WTC11 (cell line): ENCODE data around the gene TNFRSF1B.

Experiments
- CREM ChIP-seq: sonication (generic); formaldehyde crosslinking; IDR thresholded peaks from 2 replicates; pipeline ENCODE4 v1.8.1; 2022; ENCODE audit warnings: mild to moderate bottlenecking, missing genetic modification reagents, moderate library complexity
- FOXJ3 ChIP-seq: sonication (generic); formaldehyde crosslinking; IDR thresholded peaks from 2 replicates; pipeline ENCODE4 v1.9.0; 2021; ENCODE audit warnings: missing genetic modification reagents, mild to moderate bottlenecking, borderline replicate concordance
- GRHL2 ChIP-seq: fragments of 250-450 bp; sonication (Bioruptor Pico); IDR thresholded peaks from 2 replicates; pipeline ENCODE4 v1.8.0; 2022; ENCODE audit warnings: mild to moderate bottlenecking, moderate library complexity; ENCODE audit not compliant: insufficient replicate concordance, severe bottlenecking
- IRF2 ChIP-seq: sonication (generic); formaldehyde crosslinking; IDR thresholded peaks from 2 replicates; pipeline ENCODE4 v1.8.0; 2022; ENCODE audit warnings: low read depth, missing genetic modification reagents, borderline replicate concordance
- NFYB ChIP-seq: sonication (generic); formaldehyde crosslinking; conservative IDR thresholded peaks from 2 replicates; pipeline ENCODE4 v1.8.0; 2022; ENCODE audit warnings: low read depth, missing genetic modification reagents
- NR2C2 ChIP-seq: sonication (generic); formaldehyde crosslinking; IDR thresholded peaks from 2 replicates; pipeline ENCODE4 v1.8.0; 2022; ENCODE audit warnings: mild to moderate bottlenecking, missing genetic modification reagents
- TEAD4 ChIP-seq: sonication (generic); formaldehyde crosslinking; IDR thresholded peaks from 2 replicates; pipeline ENCODE4 v1.8.0; 2022; ENCODE audit warnings: mild to moderate bottlenecking, missing genetic modification reagents
- ZNF396 ChIP-seq: fragments of 250-450 bp; sonication (Bioruptor Pico); IDR thresholded peaks from 2 replicates; pipeline ENCODE4 v1.8.0; 2021; ENCODE audit warnings: mild to moderate bottlenecking, moderate library complexity, borderline replicate concordance
- TF ChIP-seq, protein P1 (sequence below): fragments of 200-600 bp; IDR thresholded peaks from 2 replicates; pipeline ENCODE4 v1.8.0; 2022; ENCODE audit warnings: antibody characterized with exemption
- TF ChIP-seq, protein P2 (sequence below): fragments of 250-450 bp; sonication (Bioruptor Pico); IDR thresholded peaks from 2 replicates; pipeline ENCODE4 v1.9.0; 2021; ENCODE audit warnings: mild to moderate bottlenecking, borderline replicate concordance
- TF ChIP-seq, protein P3 (sequence below): sonication (generic); formaldehyde crosslinking; IDR thresholded peaks from 2 replicates; pipeline ENCODE4 v1.8.1; 2023; ENCODE audit warnings: mild to moderate bottlenecking, missing genetic modification reagents
- TF ChIP-seq, protein P4 (sequence below): fragments of 250-450 bp; sonication (Bioruptor Pico); IDR thresholded peaks from 2 replicates; pipeline ENCODE4 v1.9.0; 2021; ENCODE audit warnings: mild to moderate bottlenecking
- TF ChIP-seq, protein P5 (sequence below): fragments of 250-450 bp; sonication (Bioruptor Pico); IDR thresholded peaks from 2 replicates; pipeline ENCODE4 v2.1.2; 2022; ENCODE audit warnings: mild to moderate bottlenecking, moderate library complexity
- TF ChIP-seq, protein P6 (sequence below): sonication (generic); formaldehyde crosslinking; IDR thresholded peaks from 2 replicates; pipeline ENCODE4 v1.8.1; 2022; ENCODE audit warnings: low read depth, missing genetic modification reagents, borderline replicate concordance

DNA sequence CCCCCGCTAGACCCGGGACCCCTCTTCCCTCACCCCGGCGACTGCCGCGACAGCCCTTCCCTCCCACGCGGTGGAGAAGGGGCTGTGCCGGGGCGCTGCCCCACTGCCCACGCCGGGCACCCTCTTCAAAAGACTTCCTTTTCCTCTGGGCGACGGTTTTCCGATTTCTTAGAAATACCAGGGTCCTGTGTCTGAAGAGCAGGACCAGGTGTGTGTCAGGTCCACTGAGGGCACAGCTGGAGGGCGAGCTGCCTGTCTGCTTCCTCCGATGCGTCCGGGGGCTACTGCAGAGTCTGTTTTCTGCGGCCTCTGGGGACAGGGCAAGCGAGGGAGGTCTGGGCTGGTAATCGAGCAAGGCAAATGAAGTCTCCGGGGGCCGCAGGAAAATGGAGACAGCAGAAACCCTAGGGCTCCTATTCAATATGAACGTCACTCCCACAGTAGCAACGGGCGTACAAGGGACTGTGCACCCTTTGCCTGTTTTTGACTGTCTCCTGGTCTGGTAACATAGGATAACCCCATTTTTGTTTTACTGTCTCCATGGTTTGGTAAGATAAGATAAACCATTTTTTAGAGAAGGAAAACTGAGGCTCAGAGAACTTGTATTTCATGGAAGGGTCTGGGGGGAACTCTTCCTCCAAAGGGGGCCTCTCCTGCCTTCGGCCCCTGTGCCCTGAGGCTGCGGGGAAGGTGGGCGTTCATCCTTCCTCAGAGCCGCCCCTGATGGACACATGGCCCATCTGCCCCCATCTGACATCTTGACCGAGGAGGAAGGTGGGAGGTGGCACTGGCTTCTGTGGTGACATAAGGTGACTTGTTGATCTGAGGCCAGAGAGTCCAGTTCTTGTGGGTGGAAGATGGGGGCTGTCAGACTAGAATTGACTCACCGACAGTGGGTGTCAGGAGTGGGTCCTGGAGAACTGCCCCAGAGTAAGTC is 970 bp downstream of the TNFRSF1B start:
- TF ChIP-seq, protein P1, sequence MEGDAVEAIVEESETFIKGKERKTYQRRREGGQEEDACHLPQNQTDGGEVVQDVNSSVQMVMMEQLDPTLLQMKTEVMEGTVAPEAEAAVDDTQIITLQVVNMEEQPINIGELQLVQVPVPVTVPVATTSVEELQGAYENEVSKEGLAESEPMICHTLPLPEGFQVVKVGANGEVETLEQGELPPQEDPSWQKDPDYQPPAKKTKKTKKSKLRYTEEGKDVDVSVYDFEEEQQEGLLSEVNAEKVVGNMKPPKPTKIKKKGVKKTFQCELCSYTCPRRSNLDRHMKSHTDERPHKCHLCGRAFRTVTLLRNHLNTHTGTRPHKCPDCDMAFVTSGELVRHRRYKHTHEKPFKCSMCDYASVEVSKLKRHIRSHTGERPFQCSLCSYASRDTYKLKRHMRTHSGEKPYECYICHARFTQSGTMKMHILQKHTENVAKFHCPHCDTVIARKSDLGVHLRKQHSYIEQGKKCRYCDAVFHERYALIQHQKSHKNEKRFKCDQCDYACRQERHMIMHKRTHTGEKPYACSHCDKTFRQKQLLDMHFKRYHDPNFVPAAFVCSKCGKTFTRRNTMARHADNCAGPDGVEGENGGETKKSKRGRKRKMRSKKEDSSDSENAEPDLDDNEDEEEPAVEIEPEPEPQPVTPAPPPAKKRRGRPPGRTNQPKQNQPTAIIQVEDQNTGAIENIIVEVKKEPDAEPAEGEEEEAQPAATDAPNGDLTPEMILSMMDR = no peak
- TF ChIP-seq IRF2 (CRISPR knock-in tag) (no peak), TEAD4 (no peak), FOXJ3 (CRISPR knock-in tag) (no peak), NFYB (CRISPR knock-in tag) (no peak), CREM (CRISPR knock-in tag) (no peak), ZNF396 (CRISPR knock-in tag) (no peak), GRHL2 (CRISPR knock-in tag) (no peak), NR2C2 (no peak)
- TF ChIP-seq, protein P2, sequence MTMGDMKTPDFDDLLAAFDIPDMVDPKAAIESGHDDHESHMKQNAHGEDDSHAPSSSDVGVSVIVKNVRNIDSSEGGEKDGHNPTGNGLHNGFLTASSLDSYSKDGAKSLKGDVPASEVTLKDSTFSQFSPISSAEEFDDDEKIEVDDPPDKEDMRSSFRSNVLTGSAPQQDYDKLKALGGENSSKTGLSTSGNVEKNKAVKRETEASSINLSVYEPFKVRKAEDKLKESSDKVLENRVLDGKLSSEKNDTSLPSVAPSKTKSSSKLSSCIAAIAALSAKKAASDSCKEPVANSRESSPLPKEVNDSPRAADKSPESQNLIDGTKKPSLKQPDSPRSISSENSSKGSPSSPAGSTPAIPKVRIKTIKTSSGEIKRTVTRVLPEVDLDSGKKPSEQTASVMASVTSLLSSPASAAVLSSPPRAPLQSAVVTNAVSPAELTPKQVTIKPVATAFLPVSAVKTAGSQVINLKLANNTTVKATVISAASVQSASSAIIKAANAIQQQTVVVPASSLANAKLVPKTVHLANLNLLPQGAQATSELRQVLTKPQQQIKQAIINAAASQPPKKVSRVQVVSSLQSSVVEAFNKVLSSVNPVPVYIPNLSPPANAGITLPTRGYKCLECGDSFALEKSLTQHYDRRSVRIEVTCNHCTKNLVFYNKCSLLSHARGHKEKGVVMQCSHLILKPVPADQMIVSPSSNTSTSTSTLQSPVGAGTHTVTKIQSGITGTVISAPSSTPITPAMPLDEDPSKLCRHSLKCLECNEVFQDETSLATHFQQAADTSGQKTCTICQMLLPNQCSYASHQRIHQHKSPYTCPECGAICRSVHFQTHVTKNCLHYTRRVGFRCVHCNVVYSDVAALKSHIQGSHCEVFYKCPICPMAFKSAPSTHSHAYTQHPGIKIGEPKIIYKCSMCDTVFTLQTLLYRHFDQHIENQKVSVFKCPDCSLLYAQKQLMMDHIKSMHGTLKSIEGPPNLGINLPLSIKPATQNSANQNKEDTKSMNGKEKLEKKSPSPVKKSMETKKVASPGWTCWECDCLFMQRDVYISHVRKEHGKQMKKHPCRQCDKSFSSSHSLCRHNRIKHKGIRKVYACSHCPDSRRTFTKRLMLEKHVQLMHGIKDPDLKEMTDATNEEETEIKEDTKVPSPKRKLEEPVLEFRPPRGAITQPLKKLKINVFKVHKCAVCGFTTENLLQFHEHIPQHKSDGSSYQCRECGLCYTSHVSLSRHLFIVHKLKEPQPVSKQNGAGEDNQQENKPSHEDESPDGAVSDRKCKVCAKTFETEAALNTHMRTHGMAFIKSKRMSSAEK (CRISPR knock-in tag) = no peak
- TF ChIP-seq, protein P3, sequence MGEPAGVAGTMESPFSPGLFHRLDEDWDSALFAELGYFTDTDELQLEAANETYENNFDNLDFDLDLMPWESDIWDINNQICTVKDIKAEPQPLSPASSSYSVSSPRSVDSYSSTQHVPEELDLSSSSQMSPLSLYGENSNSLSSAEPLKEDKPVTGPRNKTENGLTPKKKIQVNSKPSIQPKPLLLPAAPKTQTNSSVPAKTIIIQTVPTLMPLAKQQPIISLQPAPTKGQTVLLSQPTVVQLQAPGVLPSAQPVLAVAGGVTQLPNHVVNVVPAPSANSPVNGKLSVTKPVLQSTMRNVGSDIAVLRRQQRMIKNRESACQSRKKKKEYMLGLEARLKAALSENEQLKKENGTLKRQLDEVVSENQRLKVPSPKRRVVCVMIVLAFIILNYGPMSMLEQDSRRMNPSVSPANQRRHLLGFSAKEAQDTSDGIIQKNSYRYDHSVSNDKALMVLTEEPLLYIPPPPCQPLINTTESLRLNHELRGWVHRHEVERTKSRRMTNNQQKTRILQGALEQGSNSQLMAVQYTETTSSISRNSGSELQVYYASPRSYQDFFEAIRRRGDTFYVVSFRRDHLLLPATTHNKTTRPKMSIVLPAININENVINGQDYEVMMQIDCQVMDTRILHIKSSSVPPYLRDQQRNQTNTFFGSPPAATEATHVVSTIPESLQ (CRISPR knock-in tag) = no peak
- TF ChIP-seq, protein P4, sequence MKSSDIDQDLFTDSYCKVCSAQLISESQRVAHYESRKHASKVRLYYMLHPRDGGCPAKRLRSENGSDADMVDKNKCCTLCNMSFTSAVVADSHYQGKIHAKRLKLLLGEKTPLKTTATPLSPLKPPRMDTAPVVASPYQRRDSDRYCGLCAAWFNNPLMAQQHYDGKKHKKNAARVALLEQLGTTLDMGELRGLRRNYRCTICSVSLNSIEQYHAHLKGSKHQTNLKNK (CRISPR knock-in tag) = no peak
- TF ChIP-seq, protein P5, sequence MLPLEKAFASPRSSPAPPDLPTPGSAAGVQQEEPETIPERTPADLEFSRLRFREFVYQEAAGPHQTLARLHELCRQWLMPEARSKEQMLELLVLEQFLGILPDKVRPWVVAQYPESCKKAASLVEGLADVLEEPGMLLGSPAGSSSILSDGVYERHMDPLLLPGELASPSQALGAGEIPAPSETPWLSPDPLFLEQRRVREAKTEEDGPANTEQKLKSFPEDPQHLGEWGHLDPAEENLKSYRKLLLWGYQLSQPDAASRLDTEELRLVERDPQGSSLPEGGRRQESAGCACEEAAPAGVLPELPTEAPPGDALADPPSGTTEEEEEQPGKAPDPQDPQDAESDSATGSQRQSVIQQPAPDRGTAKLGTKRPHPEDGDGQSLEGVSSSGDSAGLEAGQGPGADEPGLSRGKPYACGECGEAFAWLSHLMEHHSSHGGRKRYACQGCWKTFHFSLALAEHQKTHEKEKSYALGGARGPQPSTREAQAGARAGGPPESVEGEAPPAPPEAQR (CRISPR knock-in tag) = no peak
- TF ChIP-seq, protein P6, sequence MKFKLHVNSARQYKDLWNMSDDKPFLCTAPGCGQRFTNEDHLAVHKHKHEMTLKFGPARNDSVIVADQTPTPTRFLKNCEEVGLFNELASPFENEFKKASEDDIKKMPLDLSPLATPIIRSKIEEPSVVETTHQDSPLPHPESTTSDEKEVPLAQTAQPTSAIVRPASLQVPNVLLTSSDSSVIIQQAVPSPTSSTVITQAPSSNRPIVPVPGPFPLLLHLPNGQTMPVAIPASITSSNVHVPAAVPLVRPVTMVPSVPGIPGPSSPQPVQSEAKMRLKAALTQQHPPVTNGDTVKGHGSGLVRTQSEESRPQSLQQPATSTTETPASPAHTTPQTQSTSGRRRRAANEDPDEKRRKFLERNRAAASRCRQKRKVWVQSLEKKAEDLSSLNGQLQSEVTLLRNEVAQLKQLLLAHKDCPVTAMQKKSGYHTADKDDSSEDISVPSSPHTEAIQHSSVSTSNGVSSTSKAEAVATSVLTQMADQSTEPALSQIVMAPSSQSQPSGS (CRISPR knock-in tag) = no peak
